Neural progenitor cell (in vitro differentiated cells): ENCODE data around the gene HAND2. TPM values are rescaled to one million over a fixed set of nuclear protein-coding genes. Genes with fewer than 3 reads are reported as not detected.

Source experiments
- DNase-seq: peaks from one replicate; pipeline ENCODE4 v3.0.0-alpha.2; 2016; ENCODE audit warnings: low spot score
- H2AFZ ChIP-seq: fragments of 200-600 bp; sonication (generic); replicated peaks from 2 replicates; pipeline ENCODE4 v1.6.1; 2016; ENCODE audit warnings: antibody characterized with exemption
- H3F3A ChIP-seq: fragments of 200-600 bp; sonication (generic); 2 replicates; pipeline ENCODE4 v1.6.1; 2016; ENCODE audit warnings: antibody characterized with exemption, low read depth
- H3K27ac ChIP-seq: fragments of 200-600 bp; sonication (generic); 2 replicates; pipeline ENCODE4 v1.5.1; 2016; ENCODE audit warnings: mild to moderate bottlenecking
- H3K27me3 ChIP-seq: fragments of 200-600 bp; sonication (generic); 2 replicates; pipeline ENCODE4 v1.6.1; 2016; ENCODE audit warnings: mild to moderate bottlenecking, moderate library complexity
- H3K36me3 ChIP-seq: fragments of 200-600 bp; sonication (generic); 2 replicates; pipeline ENCODE4 v1.5.1; 2016
- H3K4me1 ChIP-seq: fragments of 200-600 bp; sonication (generic); 2 replicates; pipeline ENCODE4 v1.6.1; 2016; ENCODE audit warnings: mixed run types
- H3K4me2 ChIP-seq: fragments of 200-600 bp; sonication (generic); 2 replicates; pipeline ENCODE4 v1.6.1; 2016
- H3K4me3 ChIP-seq: fragments of 200-600 bp; sonication (generic); 2 replicates; pipeline ENCODE4 v1.5.1; 2016
- H3K79me2 ChIP-seq: fragments of 200-600 bp; sonication (generic); 2 replicates; pipeline ENCODE4 v1.6.1; 2016; ENCODE audit warnings: low read depth
- H3K9ac ChIP-seq: fragments of 200-600 bp; sonication (generic); 2 replicates; pipeline ENCODE4 v1.6.1; 2016
- H3K9me3 ChIP-seq: fragments of 200-600 bp; sonication (generic); 2 replicates; pipeline ENCODE4 v1.5.1; 2016; ENCODE audit warnings: low read depth
- H4K20me1 ChIP-seq: fragments of 200-600 bp; sonication (generic); 2 replicates; pipeline ENCODE4 v1.6.1; 2016; ENCODE audit warnings: low read depth
- H3K27ac Mint-ChIP-seq: 3 replicates; pipeline ENCODE4 v1.8.0; 2021; ENCODE audit warnings: mixed read lengths
- H3K27me3 Mint-ChIP-seq: 2 replicates; pipeline ENCODE4 v1.8.0; 2022; ENCODE audit warnings: low read depth, mild to moderate bottlenecking, inconsistent platforms, moderate library complexity, mixed read lengths; ENCODE audit not compliant: insufficient read depth
- H3K36me3 Mint-ChIP-seq: 3 replicates; pipeline ENCODE4 v1.8.0; 2021; ENCODE audit warnings: mixed read lengths
- H3K4me1 Mint-ChIP-seq: 3 replicates; pipeline ENCODE4 v1.8.0; 2021; ENCODE audit warnings: mixed read lengths
- H3K4me3 Mint-ChIP-seq: 3 replicates; pipeline ENCODE4 v1.8.0; 2021; ENCODE audit warnings: mild to moderate bottlenecking, moderate library complexity, mixed read lengths
- H3K9me3 Mint-ChIP-seq: 3 replicates; pipeline ENCODE4 v1.8.0; 2020; ENCODE audit warnings: mixed read lengths
- EZH2 ChIP-seq: fragments of 200-600 bp; sonication (generic); IDR thresholded peaks from 2 replicates; pipeline ENCODE4 v1.6.1; 2017; ENCODE audit warnings: antibody characterized with exemption, mild to moderate bottlenecking, moderate library complexity
- EZH2phosphoT487 ChIP-seq: fragments of 200-600 bp; sonication (generic); IDR thresholded peaks from 2 replicates; pipeline ENCODE4 v1.6.1; 2017; ENCODE audit warnings: antibody characterized with exemption
- total RNA-seq: library from RNA; depleted of rRNA; stranded (reverse); fragments of >200 nt; gene quantifications from 2 replicates; pipeline ENCODE4 v1.2.3, GENCODE V29; 2015; ENCODE audit warnings: low replicate concordance
- TF ChIP-seq, protein P1 (sequence below): fragments of 200-600 bp; sonication (generic); IDR thresholded peaks from 2 replicates; pipeline ENCODE4 v1.5.1; 2017; ENCODE audit warnings: antibody characterized with exemption, mild to moderate bottlenecking

The HAND2 gene
- total RNA-seq, 1 donor from 2014 or later, result not detected

- no peaks in the 10 kb centered on the region for H3K9me3 ChIP-seq
- Mint-ChIP-seq H3K4me3 (no peak overlapping the region), H3K27me3 (peaks cover 84% of the 10 kb centered on the region), H3K9me3 (peaks cover 2% of the 10 kb centered on the region), H3K4me1 (peaks cover 10% of the 10 kb centered on the region), H3K36me3 (no peaks in the 10 kb centered on the region), H3K27ac (no peak overlapping the region)
- no peak for TF ChIP-seq EZH2phosphoT487
- TF ChIP-seq, protein P1, sequence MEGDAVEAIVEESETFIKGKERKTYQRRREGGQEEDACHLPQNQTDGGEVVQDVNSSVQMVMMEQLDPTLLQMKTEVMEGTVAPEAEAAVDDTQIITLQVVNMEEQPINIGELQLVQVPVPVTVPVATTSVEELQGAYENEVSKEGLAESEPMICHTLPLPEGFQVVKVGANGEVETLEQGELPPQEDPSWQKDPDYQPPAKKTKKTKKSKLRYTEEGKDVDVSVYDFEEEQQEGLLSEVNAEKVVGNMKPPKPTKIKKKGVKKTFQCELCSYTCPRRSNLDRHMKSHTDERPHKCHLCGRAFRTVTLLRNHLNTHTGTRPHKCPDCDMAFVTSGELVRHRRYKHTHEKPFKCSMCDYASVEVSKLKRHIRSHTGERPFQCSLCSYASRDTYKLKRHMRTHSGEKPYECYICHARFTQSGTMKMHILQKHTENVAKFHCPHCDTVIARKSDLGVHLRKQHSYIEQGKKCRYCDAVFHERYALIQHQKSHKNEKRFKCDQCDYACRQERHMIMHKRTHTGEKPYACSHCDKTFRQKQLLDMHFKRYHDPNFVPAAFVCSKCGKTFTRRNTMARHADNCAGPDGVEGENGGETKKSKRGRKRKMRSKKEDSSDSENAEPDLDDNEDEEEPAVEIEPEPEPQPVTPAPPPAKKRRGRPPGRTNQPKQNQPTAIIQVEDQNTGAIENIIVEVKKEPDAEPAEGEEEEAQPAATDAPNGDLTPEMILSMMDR, result no peak
- peak; percentile 97 for TF ChIP-seq EZH2
- H3K27me3 ChIP-seq, result peaks cover 100% of the 10 kb centered on the region
- peaks cover 18% of the 10 kb centered on the region for H3K4me1 ChIP-seq
- H3K27ac ChIP-seq, result no peak overlapping the region
- H3F3A ChIP-seq, result peaks cover 17% of the 10 kb centered on the region
- H3K4me3 ChIP-seq, result peak overlapping the region; percentile 36
- no peaks in the 10 kb centered on the region for H3K36me3 ChIP-seq
- H3K79me2 ChIP-seq, result no peaks in the 10 kb centered on the region
- H3K9ac ChIP-seq, result no peak overlapping the region
- peaks cover 71% of the 10 kb centered on the region for H4K20me1 ChIP-seq
- no peak overlapping the region for H2AFZ ChIP-seq
- no peak for DNase-seq
- H3K4me2 ChIP-seq, result peak overlapping the region; percentile 77
Observed at GRCh38 chr4:173537613-173538147, 7.7 kb upstream of the HAND2 start.

DNA sequence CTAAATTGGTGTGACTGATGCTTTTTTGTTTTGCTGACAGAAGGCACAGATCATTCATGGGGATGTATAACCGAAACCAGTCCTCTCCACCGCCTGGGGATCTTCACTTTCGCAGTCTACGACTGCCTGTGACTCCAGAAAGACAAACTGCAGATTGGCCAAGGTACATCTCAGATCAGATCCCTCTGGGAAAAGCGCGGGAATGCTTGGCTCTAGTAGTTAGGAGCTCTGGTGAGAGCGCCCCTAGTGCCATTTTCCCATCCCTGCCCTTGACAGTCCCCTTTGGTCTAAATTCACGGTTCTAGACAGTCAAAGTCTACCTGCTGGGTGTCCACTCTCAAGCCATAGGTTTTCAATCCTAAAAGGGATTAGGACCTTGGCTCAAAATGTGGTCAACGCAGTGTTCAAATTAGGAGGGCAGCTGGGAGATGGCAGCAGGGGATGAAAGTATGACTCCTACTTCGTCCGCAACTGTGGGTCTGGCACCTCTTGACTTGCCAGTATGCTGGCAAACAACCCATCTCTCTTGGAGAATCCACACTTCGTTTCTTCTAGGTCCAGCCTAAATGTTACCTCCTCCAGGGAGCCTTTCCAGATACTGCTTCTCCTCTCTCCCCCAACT, 6.9 kb upstream of the HAND2 start:
- no peak overlapping the region for H3K27ac Mint-ChIP-seq
- H3K9me3 Mint-ChIP-seq, result peaks cover 6% of the 10 kb centered on the region
- peaks cover 89% of the 10 kb centered on the region for H3K27me3 Mint-ChIP-seq
- Histone ChIP-seq H4K20me1 (peaks cover 78% of the 10 kb centered on the region), H2AFZ (no peak overlapping the region), H3K27me3 (peaks cover 100% of the 10 kb centered on the region), H3K4me1 (peaks cover 18% of the 10 kb centered on the region), H3K79me2 (no peaks in the 10 kb centered on the region), H3F3A (peaks cover 22% of the 10 kb centered on the region), H3K4me2 (no peak overlapping the region), H3K9me3 (no peaks in the 10 kb centered on the region), H3K27ac (no peak overlapping the region), H3K9ac (no peak overlapping the region), H3K36me3 (no peaks in the 10 kb centered on the region), H3K4me3 (no peak overlapping the region)
- H3K4me1 Mint-ChIP-seq, result peaks cover 10% of the 10 kb centered on the region
- no peaks in the 10 kb centered on the region for H3K36me3 Mint-ChIP-seq
- peak; percentile 87 for DNase-seq
- H3K4me3 Mint-ChIP-seq, result no peak overlapping the region
- TF ChIP-seq, protein P1, result peak; percentile 67
- TF ChIP-seq EZH2, result no peak
- peak; percentile 9 for TF ChIP-seq EZH2phosphoT487

DNA sequence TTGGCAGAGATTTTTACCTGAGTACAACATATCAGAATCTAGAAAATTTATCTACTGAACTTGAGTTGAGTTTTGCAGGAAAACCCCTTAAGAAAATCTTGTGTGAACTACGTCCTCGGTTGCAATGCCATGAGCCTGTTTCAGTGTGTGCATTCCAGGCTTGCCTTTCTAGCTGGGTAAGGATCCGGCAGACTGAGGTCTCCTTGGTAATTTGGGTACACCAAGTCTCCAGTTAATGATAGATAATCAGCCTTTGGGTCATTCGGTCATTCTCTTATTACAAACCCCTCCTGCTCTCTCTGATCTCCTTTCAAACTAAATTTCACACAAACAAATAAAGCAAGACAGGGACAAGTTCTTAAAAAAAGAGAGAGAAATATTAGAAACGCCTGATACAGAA, 5.9 kb upstream of the HAND2 start:
- H2AFZ ChIP-seq, result no peak overlapping the region
- no peak for DNase-seq
- H3K4me2 ChIP-seq, result no peak overlapping the region
- Mint-ChIP-seq H3K36me3 (no peaks in the 10 kb centered on the region), H3K9me3 (peaks cover 6% of the 10 kb centered on the region), H3K4me1 (peaks cover 13% of the 10 kb centered on the region), H3K4me3 (no peak overlapping the region), H3K27ac (no peak overlapping the region), H3K27me3 (peaks cover 94% of the 10 kb centered on the region)
- H3K9ac ChIP-seq, result no peak overlapping the region
- peaks cover 85% of the 10 kb centered on the region for H4K20me1 ChIP-seq
- H3K4me3 ChIP-seq, result no peak overlapping the region
- H3K9me3 ChIP-seq, result no peaks in the 10 kb centered on the region
- H3K27ac ChIP-seq, result no peak overlapping the region
- no peaks in the 10 kb centered on the region for H3K36me3 ChIP-seq
- H3K27me3 ChIP-seq, result peaks cover 100% of the 10 kb centered on the region
- TF ChIP-seq EZH2phosphoT487 (no peak), EZH2 (no peak)
- TF ChIP-seq, protein P1, result no peak
- H3K79me2 ChIP-seq, result no peaks in the 10 kb centered on the region
- peaks cover 26% of the 10 kb centered on the region for H3F3A ChIP-seq
- peaks cover 13% of the 10 kb centered on the region for H3K4me1 ChIP-seq
